Lower leg skin (tissue), 4 donors: ENCODE measurements around the gene MAU2. TPM values are rescaled to one million over a fixed set of nuclear protein-coding genes. Genes with fewer than 3 reads are reported as not detected.

ENCODE experiments used
- DNase-seq, 2 donors: peaks; one replicate each; pipeline ENCODE4 v3.0.0-alpha.2; 2019; ENCODE audit warnings: low spot score in 2 of 2
- H3K4me3 ChIP-seq: fragments of 200-600 bp; sonication (generic); 2 replicates; pipeline ENCODE4 v1.5.1; 2017; ENCODE audit warnings: mild to moderate bottlenecking, low read depth; ENCODE audit not compliant: poor library complexity, severe bottlenecking
- CTCF ChIP-seq, 3 donors: fragments of 450-650 bp; IDR thresholded peaks; one replicate each; pipeline ENCODE4 v1.5.1; 2016; ENCODE audit warnings: antibody characterized with exemption in 3 of 3, mild to moderate bottlenecking in 3 of 3, moderate library complexity in 2 of 3
- POLR2A ChIP-seq, 2 donors: fragments of 450-650 bp; IDR thresholded peaks; one replicate each; pipeline ENCODE4 v1.6.1; 2016 to 2017; ENCODE audit warnings: antibody characterized with exemption in 2 of 2, mild to moderate bottlenecking in 1 of 2, moderate library complexity in 1 of 2
- WGBS, 2 donors: methylation state at CpG; one replicate each; pipeline ENCODE4 v1.1.5; 2018; 5-methylcytosine and 5-hydroxymethylcytosine counted together
- intact Hi-C: fragments of 100-400 bp; cut with DNase I; formaldehyde crosslinking; loops from one replicate; pipeline ENCODE4 v1.15.0; 2023; ENCODE audit warnings: low total_unique reads
- total RNA-seq, 4 donors: library from RNA; depleted of rRNA; stranded (reverse); fragments of >200 nt; gene quantifications; one replicate each; pipeline ENCODE4 v1.1.0, GENCODE V29; 2016

The MAU2 gene, protein sequence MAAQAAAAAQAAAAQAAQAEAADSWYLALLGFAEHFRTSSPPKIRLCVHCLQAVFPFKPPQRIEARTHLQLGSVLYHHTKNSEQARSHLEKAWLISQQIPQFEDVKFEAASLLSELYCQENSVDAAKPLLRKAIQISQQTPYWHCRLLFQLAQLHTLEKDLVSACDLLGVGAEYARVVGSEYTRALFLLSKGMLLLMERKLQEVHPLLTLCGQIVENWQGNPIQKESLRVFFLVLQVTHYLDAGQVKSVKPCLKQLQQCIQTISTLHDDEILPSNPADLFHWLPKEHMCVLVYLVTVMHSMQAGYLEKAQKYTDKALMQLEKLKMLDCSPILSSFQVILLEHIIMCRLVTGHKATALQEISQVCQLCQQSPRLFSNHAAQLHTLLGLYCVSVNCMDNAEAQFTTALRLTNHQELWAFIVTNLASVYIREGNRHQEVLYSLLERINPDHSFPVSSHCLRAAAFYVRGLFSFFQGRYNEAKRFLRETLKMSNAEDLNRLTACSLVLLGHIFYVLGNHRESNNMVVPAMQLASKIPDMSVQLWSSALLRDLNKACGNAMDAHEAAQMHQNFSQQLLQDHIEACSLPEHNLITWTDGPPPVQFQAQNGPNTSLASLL
- total RNA-seq, result 100 to 1,000 TPM in 1 of 4 donors, 10 to 100 TPM in 3; 57.5 to 100 (median 69.8) TPM

DNA sequence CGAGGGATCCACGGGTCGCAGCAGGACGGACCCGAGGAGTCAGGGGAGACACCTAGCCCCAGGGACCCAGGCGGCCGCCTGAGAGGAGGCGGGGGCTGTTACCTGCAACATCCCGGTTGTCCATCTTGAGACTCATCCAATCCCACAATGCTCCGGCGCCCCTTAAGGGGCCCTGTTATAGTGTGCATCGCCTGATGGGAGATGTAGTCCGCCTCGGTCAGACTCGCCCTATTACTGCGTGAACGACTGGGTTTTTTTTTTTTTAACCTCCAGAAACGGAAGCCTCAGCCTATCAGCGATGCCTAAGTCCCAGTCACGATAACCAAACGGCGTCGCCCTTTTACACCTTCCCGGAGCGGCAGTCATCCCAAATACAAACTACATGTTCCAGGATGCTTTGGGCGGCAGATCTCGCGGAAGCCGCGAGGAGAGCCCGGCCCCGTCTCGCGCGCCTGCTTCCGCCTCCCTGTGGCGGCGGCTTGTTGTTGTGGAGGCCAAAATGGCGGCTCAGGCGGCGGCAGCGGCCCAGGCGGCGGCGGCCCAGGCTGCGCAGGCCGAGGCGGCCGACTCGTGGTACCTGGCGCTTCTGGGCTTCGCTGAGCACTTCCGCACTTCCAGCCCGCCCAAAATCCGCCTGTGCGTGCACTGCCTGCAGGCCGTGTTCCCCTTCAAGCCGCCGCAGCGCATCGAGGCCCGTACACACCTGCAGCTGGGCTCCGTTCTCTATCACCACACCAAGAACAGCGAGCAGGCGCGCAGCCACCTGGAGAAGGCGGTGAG, at the start of gene MAU2, which contains the start of gene SUGP1:
MAU2 (plus strand) TSS at position 469 of the 780 bp plus-strand sequence; CDS start at position 500, 31 bp downstream.
SUGP1 (minus strand) TSS at position 149 of the 780 bp plus-strand sequence; CDS start at position 136, 13 bp downstream.
- 0% methylated on average over 44 to 64 of the region's 67 CpGs for WGBS, 2 donors
- TF ChIP-seq CTCF (IDR thresholded peaks at IDR 0.05), result no peak
- H3K4me3 ChIP-seq, result peak within 1 kb of the TSS; percentile 100
- DNase-seq, result peak; percentile 87 to 97
- intact Hi-C loops, result no loop called here

DNA sequence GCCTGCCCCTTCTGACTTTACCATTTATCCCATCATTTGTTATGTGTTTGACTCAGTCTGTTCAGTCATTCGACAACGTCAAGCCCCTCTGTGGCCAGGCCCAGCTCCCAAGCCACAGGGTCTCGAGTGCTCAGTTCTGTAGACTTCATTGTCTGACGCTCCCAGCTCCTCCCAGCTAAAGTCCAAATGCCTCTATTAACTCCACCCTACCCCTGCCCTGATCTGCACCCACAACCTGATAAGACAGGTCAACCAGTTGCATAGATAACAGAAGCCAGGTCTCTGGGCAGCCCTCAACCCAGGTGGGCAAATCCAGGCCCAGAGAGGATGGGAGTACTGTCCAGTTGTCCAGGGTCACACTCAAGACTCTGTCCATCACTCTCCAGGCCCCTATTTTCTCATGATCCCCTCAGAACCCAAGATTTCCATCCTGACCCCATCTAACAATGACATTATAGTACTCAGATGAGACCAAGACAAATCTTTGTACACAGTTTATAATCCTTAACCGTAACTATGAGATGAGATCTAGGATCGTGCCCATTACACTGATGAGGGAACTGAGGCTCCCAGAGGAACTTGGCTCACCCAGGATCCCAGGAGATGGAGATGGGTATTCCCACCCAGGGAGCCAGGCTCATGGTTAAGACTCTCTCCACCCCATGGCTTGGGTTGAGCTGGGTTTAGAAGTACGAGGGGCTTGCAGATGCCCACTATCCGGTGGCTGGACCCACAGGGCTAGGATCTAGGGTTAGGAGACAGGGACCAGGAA, 48.6 kb upstream of the MAU2 start:
- intact Hi-C loops, result no loop called here
- no peak overlapping the region for H3K4me3 ChIP-seq
- 94 to 95% methylated on average over 8 of the region's 8 CpGs for WGBS, 2 donors
- TF ChIP-seq CTCF (IDR thresholded peaks at IDR 0.05) (no peak), POLR2A (IDR thresholded peaks at IDR 0.05) (no peak)
- DNase-seq, result no peak

DNA sequence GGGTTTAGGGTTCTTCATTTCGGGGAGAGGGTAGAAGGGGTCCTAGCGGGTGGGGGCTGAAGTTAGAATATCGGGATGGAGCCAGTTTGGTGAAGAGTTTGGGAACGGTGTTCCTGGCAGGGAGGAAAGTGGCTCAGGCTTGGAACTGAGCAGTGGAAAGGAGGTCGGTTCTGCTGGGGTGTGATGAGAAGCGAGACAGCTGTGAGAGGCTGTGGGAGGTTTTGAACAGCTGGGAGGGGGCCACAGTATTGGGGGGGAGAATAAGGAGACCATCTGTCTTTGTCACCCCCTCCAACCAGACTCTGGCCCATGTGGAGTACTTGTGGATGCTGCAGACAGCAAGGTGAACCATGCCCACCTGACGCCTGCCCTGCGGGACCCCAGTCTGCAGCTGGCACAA, 46.5 kb upstream of the MAU2 start:
- no peak for DNase-seq
- intact Hi-C loops, result no loop called here

DNA sequence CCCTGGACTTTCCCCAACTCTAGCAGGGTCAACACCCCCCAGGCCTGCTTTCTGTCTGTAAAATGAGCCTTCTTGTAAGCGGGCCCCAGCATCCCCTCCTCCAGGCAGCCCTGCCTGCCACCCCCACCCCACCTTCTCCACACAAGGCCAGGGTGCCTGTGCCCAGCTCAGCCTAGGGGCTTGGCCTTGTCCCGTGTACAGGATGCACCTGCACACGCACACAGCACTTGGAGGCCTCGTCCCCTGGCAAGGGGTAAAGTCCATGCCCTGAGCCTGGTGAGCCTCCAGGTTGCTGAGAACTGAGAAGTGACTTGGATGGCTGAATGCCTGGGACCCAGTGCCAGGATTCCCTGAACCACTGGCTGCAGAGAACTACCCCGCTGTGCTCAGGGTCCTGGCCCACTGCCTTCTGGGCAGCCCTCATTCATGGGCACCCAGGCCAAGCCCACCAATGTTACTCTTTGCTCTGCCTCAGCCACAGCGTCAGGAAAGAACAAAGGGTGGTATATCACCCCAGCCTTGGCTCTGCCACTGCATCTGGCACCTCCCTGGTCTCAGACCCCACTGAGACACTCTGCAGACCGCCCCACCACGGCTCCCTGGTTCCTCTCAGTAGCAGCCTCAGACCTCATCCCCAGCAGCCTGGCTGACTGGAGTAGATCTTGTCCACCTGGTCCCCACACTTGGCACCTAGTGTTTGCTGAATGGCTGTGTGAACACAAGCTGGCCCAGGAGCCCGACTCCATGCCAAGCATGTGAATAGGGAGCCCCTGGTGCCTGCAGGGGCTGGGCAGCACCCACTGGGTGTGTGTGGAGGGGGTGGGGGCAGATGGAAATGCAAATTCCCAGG, 45.7 kb upstream of the MAU2 start:
- WGBS, 2 donors, result 62 to 64% methylated on average over 8 to 9 of the region's 9 CpGs
- no peak for TF ChIP-seq CTCF (IDR thresholded peaks at IDR 0.05)
- no peak for TF ChIP-seq POLR2A (IDR thresholded peaks at IDR 0.05)
- no peak overlapping the region for H3K4me3 ChIP-seq
- intact Hi-C loops, result no loop called here
- DNase-seq, result no peak

More for the DNA sequence above, 46.5 kb upstream of the MAU2 start:
- no peak overlapping the region for H3K4me3 ChIP-seq
- TF ChIP-seq POLR2A (IDR thresholded peaks at IDR 0.05) (no peak), CTCF (IDR thresholded peaks at IDR 0.05) (no peak)
- WGBS, 2 donors, result 78 to 81% methylated on average over 6 to 8 of the region's 8 CpGs
